Melanocyte of skin (primary cell): ENCODE results near the gene DNAJC25. TPM values are rescaled to one million over a fixed set of nuclear protein-coding genes. Genes with fewer than 3 reads are reported as not detected.

Experiments
- total RNA-seq, 2 donors: library from RNA; depleted of rRNA; stranded (reverse); fragments of >200 nt; gene quantifications; 2 replicates each; pipeline ENCODE4 v1.2.3, GENCODE V29; 2012

The DNAJC25 gene
- total RNA-seq: 1 to 10 TPM; 6.2 to 9.0 TPM

DNA sequence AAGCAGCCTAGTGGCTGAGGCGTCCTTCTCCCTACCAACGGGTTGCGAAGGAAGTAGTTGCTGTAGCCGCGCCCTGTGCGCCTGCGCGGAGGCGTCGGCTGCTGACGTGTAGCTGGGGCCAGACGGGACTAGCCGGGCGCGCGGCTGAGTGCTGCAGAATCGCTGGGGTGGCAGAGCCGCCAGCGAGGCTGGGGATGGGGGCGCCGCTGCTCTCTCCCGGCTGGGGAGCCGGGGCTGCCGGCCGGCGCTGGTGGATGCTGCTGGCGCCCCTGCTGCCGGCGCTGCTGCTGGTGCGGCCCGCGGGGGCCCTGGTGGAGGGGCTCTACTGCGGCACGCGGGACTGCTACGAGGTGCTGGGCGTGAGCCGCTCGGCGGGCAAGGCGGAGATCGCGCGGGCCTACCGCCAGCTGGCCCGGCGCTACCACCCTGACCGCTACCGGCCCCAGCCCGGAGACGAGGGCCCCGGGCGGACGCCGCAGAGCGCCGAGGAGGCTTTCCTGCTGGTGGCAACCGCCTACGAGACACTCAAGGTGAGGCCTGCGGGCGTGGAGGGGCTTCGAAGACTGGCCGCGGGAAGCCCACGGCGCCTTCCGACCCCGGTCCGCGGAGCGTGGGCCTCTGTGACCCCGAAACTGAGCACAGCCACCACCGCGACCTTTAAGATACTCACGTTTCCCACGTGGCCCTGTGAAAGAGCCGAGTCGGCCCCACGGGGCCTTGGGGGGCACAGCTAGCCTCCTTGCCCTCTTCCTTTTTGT lies at the start of gene DNAJC25:
DNAJC25 (plus strand) TSS at position 121 of the 758 bp plus-strand sequence; CDS start at position 195, 74 bp downstream.

DNA sequence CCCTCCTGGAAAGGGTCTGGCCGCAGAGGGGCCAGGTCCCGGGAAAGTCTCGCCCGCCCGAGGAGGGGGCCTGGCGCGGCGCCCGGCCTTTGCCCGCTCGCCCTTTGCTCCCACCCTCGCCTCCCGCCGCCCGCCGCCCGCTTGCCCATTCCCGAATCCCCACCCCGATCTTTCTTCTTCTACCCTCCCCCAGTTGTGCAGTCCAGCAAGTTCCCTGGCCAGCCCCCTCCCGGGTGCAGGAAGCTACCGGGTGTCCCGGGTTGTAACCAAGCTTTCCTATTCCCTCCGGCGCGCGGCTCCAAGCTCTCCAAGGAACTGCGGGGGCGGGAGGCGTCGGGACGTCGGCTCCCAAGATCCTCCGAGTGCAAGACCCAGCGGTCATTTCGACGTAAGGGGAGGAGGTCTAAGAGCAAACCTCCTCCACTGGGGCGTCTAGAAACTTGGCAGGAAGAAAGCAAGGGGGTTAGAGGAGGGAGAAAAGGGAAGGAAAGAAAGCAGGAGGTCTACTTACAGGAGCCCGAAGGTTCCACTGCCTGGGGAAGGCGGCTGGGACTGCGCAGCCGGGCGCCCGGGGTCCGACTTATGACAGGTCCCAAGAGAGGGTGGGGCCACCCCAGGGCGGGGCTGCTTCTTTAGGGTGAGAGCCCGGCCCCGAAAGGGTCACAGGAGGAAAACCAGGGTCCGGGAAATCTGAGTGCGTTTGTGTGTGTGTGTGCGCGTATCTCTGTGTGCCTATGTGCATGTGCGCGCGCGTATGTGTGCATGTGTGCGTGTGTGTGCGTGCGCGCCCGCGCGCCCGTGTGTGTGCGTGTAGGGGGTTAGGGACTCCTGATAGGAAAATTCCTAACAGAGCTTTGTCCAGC lies 31.8 kb upstream of the DNAJC25 start, which contains the start of gene PTGR1:
PTGR1 (minus strand) TSS at position 556 of the 863 bp plus-strand sequence. CDS start 2,225 bp downstream, outside the sequence.

DNA sequence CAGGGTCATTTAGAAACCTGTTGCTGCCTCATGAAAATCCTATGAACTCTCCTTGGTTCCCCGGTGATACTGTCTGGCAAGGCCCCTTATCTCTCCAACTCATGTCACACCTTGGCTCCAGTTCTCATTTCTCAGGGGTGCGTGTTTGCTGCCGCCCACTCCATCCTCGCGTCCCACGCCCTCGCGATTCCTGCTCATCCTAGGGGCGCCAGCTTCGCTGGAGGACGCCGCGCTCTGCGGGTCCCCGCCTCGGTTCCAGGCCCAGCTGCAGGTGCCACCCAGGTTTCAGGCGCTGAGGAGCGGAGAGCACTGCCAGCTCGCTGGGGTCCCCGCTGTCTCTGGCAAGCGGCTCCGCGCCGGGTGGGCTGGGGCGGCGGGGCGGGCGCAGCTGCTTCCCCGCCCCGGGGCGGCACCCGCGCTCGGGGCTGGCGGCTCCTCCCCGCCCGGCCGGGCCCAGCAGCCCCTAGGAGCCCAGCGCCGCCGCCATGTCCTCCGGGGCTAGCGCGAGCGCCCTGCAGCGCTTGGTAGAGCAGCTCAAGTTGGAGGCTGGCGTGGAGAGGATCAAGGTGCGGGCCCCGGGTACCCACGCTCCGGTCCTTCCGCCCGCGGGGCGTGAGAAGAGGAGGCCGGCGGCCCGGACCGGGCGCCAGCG lies 30.1 kb downstream of the DNAJC25 start, which contains the start of gene GNG10:
GNG10 (plus strand) TSS at position 456 of the 652 bp plus-strand sequence; CDS start at position 486, 30 bp downstream.

Other genes starting within 250 kb of the DNAJC25 start
- gene ECPAS, start 147.0 kb upstream of the DNAJC25 start, total RNA-seq: 10 to 100 TPM; 58.2 to 70.3 TPM
- 1 to 10 TPM in 1 of 2 donors, under 1 TPM in 1; 0.69 to 1.3 TPM for gene ZNF483, start 106.2 kb upstream of the DNAJC25 start, total RNA-seq
- 10 to 100 TPM; 52.0 to 52.6 TPM for gene PTGR1, start 31.7 kb upstream of the DNAJC25 start, total RNA-seq
- gene GNG10, start 30.3 kb downstream of the DNAJC25 start, total RNA-seq: 10 to 100 TPM; 55.7 to 59.9 TPM
- under 1 TPM; under 0.01 TPM for gene SHOC1, start 163.6 kb downstream of the DNAJC25 start, total RNA-seq